ENCODE data around the gene WDR37.
A peak's percentile ranks its signal among the peaks of the same experiment; 100 is the strongest.

Gene WDR37

GRCh38 chr10:1045415-1045814, 10.8 kb upstream of the WDR37 start:
- no peak overlapping the region for H3K27ac ChIP-seq (replicated peaks; ENCODE audit: low read length)
- H3K4me1 ChIP-seq (ENCODE audit: control insufficient read depth in 2 of 2, insufficient read depth in 1 of 2, low read depth in 1 of 2, low read length in 2 of 2): peaks cover 9 to 13% of the 10 kb centered on the region in 2 donors
- peaks cover 0 to 1% of the 10 kb centered on the region in 2 donors for H3K9me3 ChIP-seq (replicated peaks in 1 of 2; ENCODE audit: control insufficient read depth in 2 of 2, insufficient read depth in 1 of 2, low read depth in 1 of 2, low read length in 2 of 2)
- H2BK120ac ChIP-seq (ENCODE audit: low read depth, low read length): no peak overlapping the region
- no peak overlapping the region for H4K8ac ChIP-seq (ENCODE audit: low read depth, low read length)
- no peak overlapping the region for H3K4ac ChIP-seq (ENCODE audit: low read length)
- no peak overlapping the region for H3K9ac ChIP-seq (ENCODE audit: low read depth, low read length, poor library complexity)
- peaks cover 19 to 72% of the 10 kb centered on the region in 2 donors for H3K36me3 ChIP-seq (replicated peaks in 1 of 2; ENCODE audit: control insufficient read depth in 2 of 2, insufficient read depth in 2 of 2, low read length in 2 of 2)
- H3K14ac ChIP-seq (ENCODE audit: low read length): no peak overlapping the region
- no peaks in the 10 kb centered on the region for H3K79me1 ChIP-seq (ENCODE audit: low read depth, low read length)
- no peak overlapping the region for H2BK5ac ChIP-seq (ENCODE audit: low read length)
- no peak for DNase-seq (ENCODE audit: low spot score)
- no peak overlapping the region for H2BK15ac ChIP-seq (ENCODE audit: low read length)
- H3K27me3 ChIP-seq (ENCODE audit: control insufficient read depth in 3 of 3, insufficient read depth in 3 of 3, low read depth in 1 of 3, low read length in 3 of 3): no peaks in the 10 kb centered on the region
- H3K23ac ChIP-seq (ENCODE audit: low read depth, low read length, poor library complexity): no peak overlapping the region
- no peak overlapping the region for H3K18ac ChIP-seq (ENCODE audit: low read length)
- H2AK5ac ChIP-seq (ENCODE audit: low read depth, low read length): no peak overlapping the region
- H3K4me2 ChIP-seq (ENCODE audit: insufficient read depth, low read length, poor library complexity, severe bottlenecking): no peak overlapping the region
- H3K4me3 ChIP-seq (ENCODE audit: low read length in 2 of 2): peak overlapping the region; percentile 5 to 51
- no peak overlapping the region for H2AFZ ChIP-seq (ENCODE audit: low read length)
- no CpG with 5 or more reads among the region's 6 CpGs for WGBS, 2 donors (ENCODE audit: extremely low coverage in 2 of 2, insufficient read length in 2 of 2, insufficient replicate concordance in 1 of 2)
- no peak overlapping the region for H2BK12ac ChIP-seq (ENCODE audit: low read length)
- H4K91ac ChIP-seq (ENCODE audit: low read depth, low read length, poor library complexity): no peak overlapping the region

GRCh38 chr10:1047937-1048336, 8.2 kb upstream of the WDR37 start:
- Histone ChIP-seq H3K9ac (ENCODE audit: low read depth, low read length, poor library complexity) (peak overlapping the region; percentile 98), H3K4me2 (ENCODE audit: insufficient read depth, low read length, poor library complexity, severe bottlenecking) (peak overlapping the region; percentile 47), H2BK120ac (ENCODE audit: low read depth, low read length) (peak overlapping the region; percentile 89), H3K27me3 (ENCODE audit: control insufficient read depth in 3 of 3, insufficient read depth in 3 of 3, low read depth in 1 of 3, low read length in 3 of 3) (no peaks in the 10 kb centered on the region), H2AFZ (ENCODE audit: low read length) (no peak overlapping the region), H3K23ac (ENCODE audit: low read depth, low read length, poor library complexity) (peak overlapping the region; percentile 97), H3K4ac (ENCODE audit: low read length) (no peak overlapping the region), H4K91ac (ENCODE audit: low read depth, low read length, poor library complexity) (no peak overlapping the region), H3K18ac (ENCODE audit: low read length) (peak overlapping the region; percentile 80), H4K8ac (ENCODE audit: low read depth, low read length) (no peak overlapping the region), H2BK15ac (ENCODE audit: low read length) (no peak overlapping the region), H3K36me3 (replicated peaks in 1 of 2; ENCODE audit: control insufficient read depth in 2 of 2, insufficient read depth in 2 of 2, low read length in 2 of 2) (peaks cover 17 to 72% of the 10 kb centered on the region in 2 donors), H3K9me3 (replicated peaks in 1 of 2; ENCODE audit: control insufficient read depth in 2 of 2, insufficient read depth in 1 of 2, low read depth in 1 of 2, low read length in 2 of 2) (peaks cover 1 to 4% of the 10 kb centered on the region in 2 donors), H3K79me1 (ENCODE audit: low read depth, low read length) (no peaks in the 10 kb centered on the region), H3K4me1 (ENCODE audit: control insufficient read depth in 2 of 2, insufficient read depth in 1 of 2, low read depth in 1 of 2, low read length in 2 of 2) (peaks cover 11 to 22% of the 10 kb centered on the region in 2 donors), H2BK12ac (ENCODE audit: low read length) (no peak overlapping the region), H2AK5ac (ENCODE audit: low read depth, low read length) (no peak overlapping the region), H3K4me3 (ENCODE audit: low read length in 2 of 2) (peak overlapping the region; percentile 83 to 100), H3K14ac (ENCODE audit: low read length) (peak overlapping the region; percentile 28), H2BK5ac (ENCODE audit: low read length) (peak overlapping the region; percentile 97), H3K27ac (replicated peaks; ENCODE audit: low read length) (peak overlapping the region; percentile 100)
- no peak for DNase-seq (ENCODE audit: low spot score)
- WGBS, 2 donors (ENCODE audit: extremely low coverage in 2 of 2, insufficient read length in 2 of 2, insufficient replicate concordance in 1 of 2): no CpG with 5 or more reads among the region's 15 CpGs

- H3K27me3 ChIP-seq (ENCODE audit: control insufficient read depth in 3 of 3, insufficient read depth in 3 of 3, low read depth in 1 of 3, low read length in 3 of 3): no peaks in the 10 kb centered on the region
- H3K9me3 ChIP-seq (replicated peaks in 1 of 2; ENCODE audit: control insufficient read depth in 2 of 2, insufficient read depth in 1 of 2, low read depth in 1 of 2, low read length in 2 of 2): peaks cover 1 to 4% of the 10 kb centered on the region in 2 donors
- H4K8ac ChIP-seq (ENCODE audit: low read depth, low read length): no peak overlapping the region
- WGBS, 2 donors (ENCODE audit: extremely low coverage in 2 of 2, insufficient read length in 2 of 2, insufficient replicate concordance in 1 of 2): no CpG with 5 or more reads among the region's 37 CpGs
- peak overlapping the region; percentile 97 for H2BK5ac ChIP-seq (ENCODE audit: low read length)
- peak overlapping the region; percentile 97 for H3K23ac ChIP-seq (ENCODE audit: low read depth, low read length, poor library complexity)
- peak overlapping the region; percentile 80 for H3K18ac ChIP-seq (ENCODE audit: low read length)
- peak overlapping the region; percentile 83 to 100 for H3K4me3 ChIP-seq (ENCODE audit: low read length in 2 of 2)
- H3K9ac ChIP-seq (ENCODE audit: low read depth, low read length, poor library complexity): peak overlapping the region; percentile 98
- H3K4me2 ChIP-seq (ENCODE audit: insufficient read depth, low read length, poor library complexity, severe bottlenecking): peak overlapping the region; percentile 47
- H3K4me1 ChIP-seq (ENCODE audit: control insufficient read depth in 2 of 2, insufficient read depth in 1 of 2, low read depth in 1 of 2, low read length in 2 of 2): peaks cover 11 to 22% of the 10 kb centered on the region in 2 donors
- peak overlapping the region; percentile 100 for H3K27ac ChIP-seq (replicated peaks; ENCODE audit: low read length)
- peak overlapping the region; percentile 64 for H2AFZ ChIP-seq (ENCODE audit: low read length)
- peak overlapping the region; percentile 68 for H2BK15ac ChIP-seq (ENCODE audit: low read length)
- H4K91ac ChIP-seq (ENCODE audit: low read depth, low read length, poor library complexity): no peak overlapping the region
- no peaks in the 10 kb centered on the region for H3K79me1 ChIP-seq (ENCODE audit: low read depth, low read length)
- H3K14ac ChIP-seq (ENCODE audit: low read length): peak overlapping the region; percentile 28
- no peak for DNase-seq (ENCODE audit: low spot score)
- peaks cover 16 to 72% of the 10 kb centered on the region in 2 donors for H3K36me3 ChIP-seq (replicated peaks in 1 of 2; ENCODE audit: control insufficient read depth in 2 of 2, insufficient read depth in 2 of 2, low read length in 2 of 2)
- H2BK120ac ChIP-seq (ENCODE audit: low read depth, low read length): peak overlapping the region; percentile 89
- H2AK5ac ChIP-seq (ENCODE audit: low read depth, low read length): peak overlapping the region; percentile 81
- no peak overlapping the region for H2BK12ac ChIP-seq (ENCODE audit: low read length)
- no peak overlapping the region for H3K4ac ChIP-seq (ENCODE audit: low read length)
Observed at GRCh38 chr10:1048349-1048731, 7.8 kb upstream of the WDR37 start.

GRCh38 chr10:1048732-1049424, 7.3 kb upstream of the WDR37 start, which contains the start of gene IDI1:
Gene IDI1, minus strand, starts transcription at chr10:1049119. Its CDS starts 116 bp downstream, at chr10:1049003.
- H2BK5ac ChIP-seq (ENCODE audit: low read length): peak within 1 kb of the TSS; percentile 97
- peaks cover 11 to 72% of the 10 kb centered on the region in 2 donors for H3K36me3 ChIP-seq (replicated peaks in 1 of 2; ENCODE audit: control insufficient read depth in 2 of 2, insufficient read depth in 2 of 2, low read length in 2 of 2)
- H3K23ac ChIP-seq (ENCODE audit: low read depth, low read length, poor library complexity): peak within 1 kb of the TSS; percentile 97
- H2BK12ac ChIP-seq (ENCODE audit: low read length): no peak within 1 kb of the TSS
- H4K91ac ChIP-seq (ENCODE audit: low read depth, low read length, poor library complexity): no peak within 1 kb of the TSS
- H2AFZ ChIP-seq (ENCODE audit: low read length): peak within 1 kb of the TSS; percentile 64
- H3K27ac ChIP-seq (replicated peaks; ENCODE audit: low read length): peak within 1 kb of the TSS; percentile 100
- peak within 1 kb of the TSS; percentile 98 for H3K9ac ChIP-seq (ENCODE audit: low read depth, low read length, poor library complexity)
- WGBS, 2 donors (ENCODE audit: extremely low coverage in 2 of 2, insufficient read length in 2 of 2, insufficient replicate concordance in 1 of 2): no CpG with 5 or more reads among the region's 83 CpGs
- H3K14ac ChIP-seq (ENCODE audit: low read length): peak within 1 kb of the TSS; percentile 28
- peak within 1 kb of the TSS; percentile 68 for H2BK15ac ChIP-seq (ENCODE audit: low read length)
- peaks cover 1 to 4% of the 10 kb centered on the region in 2 donors for H3K9me3 ChIP-seq (replicated peaks in 1 of 2; ENCODE audit: control insufficient read depth in 2 of 2, insufficient read depth in 1 of 2, low read depth in 1 of 2, low read length in 2 of 2)
- H4K8ac ChIP-seq (ENCODE audit: low read depth, low read length): no peak within 1 kb of the TSS
- H3K4ac ChIP-seq (ENCODE audit: low read length): no peak within 1 kb of the TSS
- H3K4me1 ChIP-seq (ENCODE audit: control insufficient read depth in 2 of 2, insufficient read depth in 1 of 2, low read depth in 1 of 2, low read length in 2 of 2): peaks cover 11 to 22% of the 10 kb centered on the region in 2 donors
- peak within 1 kb of the TSS; percentile 81 for H2AK5ac ChIP-seq (ENCODE audit: low read depth, low read length)
- no peaks in the 10 kb centered on the region for H3K27me3 ChIP-seq (ENCODE audit: control insufficient read depth in 3 of 3, insufficient read depth in 3 of 3, low read depth in 1 of 3, low read length in 3 of 3)
- H3K18ac ChIP-seq (ENCODE audit: low read length): peak within 1 kb of the TSS; percentile 88
- H3K79me1 ChIP-seq (ENCODE audit: low read depth, low read length): no peaks in the 10 kb centered on the region
- peak within 1 kb of the TSS; percentile 56 for H3K4me2 ChIP-seq (ENCODE audit: insufficient read depth, low read length, poor library complexity, severe bottlenecking)
- H3K4me3 ChIP-seq (ENCODE audit: low read length in 2 of 2): peak within 1 kb of the TSS; percentile 83 to 100
- peak; percentile 97 for DNase-seq (ENCODE audit: low spot score)
- peak within 1 kb of the TSS; percentile 89 for H2BK120ac ChIP-seq (ENCODE audit: low read depth, low read length)
